Neuronal stem cell (in vitro differentiated cells): Measurements from ENCODE around the gene PKNOX2.
A peak's percentile ranks its signal among the peaks of the same experiment; 100 is the strongest.
"Not testable (repeated sequence)": the region's sequence is repeated elsewhere in the genome, so short reads cannot be mapped to it uniquely, and the experiment has no call there.

Source experiments
- DNase-seq: peaks from one replicate; pipeline ENCODE4 v3.0.0-alpha.2; 2013; ENCODE audit warnings: low spot score
- H2AFZ ChIP-seq: one replicate; pipeline ENCODE4 v1.6.1; 2013; ENCODE audit warnings: mild to moderate bottlenecking, low read length, inconsistent platforms
- H2AK5ac ChIP-seq: 2 replicates; pipeline ENCODE4 v1.6.1; 2013; ENCODE audit warnings: low read depth, mild to moderate bottlenecking, inconsistent platforms, low read length, moderate library complexity, mixed read lengths
- H2BK120ac ChIP-seq: 2 replicates; pipeline ENCODE4 v1.6.1; 2013; ENCODE audit warnings: low read depth, mild to moderate bottlenecking, inconsistent platforms, low read length, moderate library complexity, mixed read lengths
- H2BK12ac ChIP-seq: one replicate; pipeline ENCODE4 v1.6.1; 2013; ENCODE audit warnings: low read length, inconsistent platforms
- H2BK15ac ChIP-seq: 2 replicates; pipeline ENCODE4 v1.6.1; 2013; ENCODE audit warnings: mild to moderate bottlenecking, low read length, inconsistent platforms, mixed read lengths
- H2BK5ac ChIP-seq: one replicate; pipeline ENCODE4 v1.6.1; 2013; ENCODE audit warnings: inconsistent platforms, mild to moderate bottlenecking, low read length, moderate library complexity
- H3K14ac ChIP-seq: one replicate; pipeline ENCODE4 v1.6.1; 2013; ENCODE audit warnings: low read length, inconsistent platforms
- H3K18ac ChIP-seq: 2 replicates; pipeline ENCODE4 v1.6.1; 2013; ENCODE audit warnings: low read length, inconsistent platforms
- H3K23ac ChIP-seq: 2 replicates; pipeline ENCODE4 v1.6.1; 2013; ENCODE audit warnings: low read depth, mild to moderate bottlenecking, mixed read lengths, low read length, inconsistent platforms; ENCODE audit not compliant: poor library complexity
- H3K27ac ChIP-seq: replicated peaks from 3 replicates; pipeline ENCODE4 v1.5.1; 2013; ENCODE audit warnings: low read length, inconsistent platforms
- H3K27me3 ChIP-seq, 3 experiments: 2 replicates each; pipeline ENCODE4 v1.6.1; 2013; ENCODE audit warnings: low read length in 3 of 3, mild to moderate bottlenecking in 2 of 3, inconsistent platforms in 1 of 3, low read depth in 1 of 3, mixed read lengths in 1 of 3, moderate library complexity in 1 of 3; ENCODE audit not compliant: control insufficient read depth in 3 of 3, insufficient read depth in 3 of 3
- H3K36me3 ChIP-seq, 2 donors: replicated peaks in 1 of 2; 2 replicates each; pipeline ENCODE4 v1.6.1; 2013; ENCODE audit warnings: low read length in 2 of 2; ENCODE audit not compliant: control insufficient read depth in 2 of 2, insufficient read depth in 2 of 2
- H3K4ac ChIP-seq: 2 replicates; pipeline ENCODE4 v1.6.1; 2013; ENCODE audit warnings: inconsistent platforms, mild to moderate bottlenecking, low read length, moderate library complexity
- H3K4me1 ChIP-seq, 2 donors: 1 replicate in 1 of 2; 2 replicates in 1 of 2; pipeline ENCODE4 v1.6.1; 2013; ENCODE audit warnings: low read length in 2 of 2, low read depth in 1 of 2; ENCODE audit not compliant: control insufficient read depth in 2 of 2, insufficient read depth in 1 of 2
- H3K4me2 ChIP-seq: one replicate; pipeline ENCODE4 v1.6.1; 2013; ENCODE audit warnings: mild to moderate bottlenecking, low read length, inconsistent platforms; ENCODE audit not compliant: insufficient read depth, poor library complexity, severe bottlenecking
- H3K4me3 ChIP-seq, 2 donors: 2 replicates each; pipeline ENCODE4 v1.5.1; 2013; ENCODE audit warnings: low read length in 2 of 2, mild to moderate bottlenecking in 2 of 2, inconsistent platforms in 1 of 2, moderate library complexity in 1 of 2
- H3K79me1 ChIP-seq: one replicate; pipeline ENCODE4 v1.6.1; 2013; ENCODE audit warnings: low read depth, mild to moderate bottlenecking, inconsistent platforms, low read length, moderate library complexity
- H3K9ac ChIP-seq: one replicate; pipeline ENCODE4 v1.6.1; 2013; ENCODE audit warnings: mild to moderate bottlenecking, low read depth, low read length, inconsistent platforms; ENCODE audit not compliant: poor library complexity
- H3K9me3 ChIP-seq, 2 donors: replicated peaks in 1 of 2; 2 replicates each; pipeline versions ENCODE3 to v1.6.1; 2013; ENCODE audit warnings: low read length in 2 of 2, mild to moderate bottlenecking in 2 of 2, inconsistent platforms in 1 of 2, low read depth in 1 of 2, mixed read lengths in 1 of 2, moderate library complexity in 1 of 2; ENCODE audit not compliant: control insufficient read depth in 2 of 2, insufficient read depth in 1 of 2
- H4K8ac ChIP-seq: one replicate; pipeline ENCODE4 v1.6.1; 2013; ENCODE audit warnings: low read depth, mild to moderate bottlenecking, inconsistent platforms, low read length, moderate library complexity
- H4K91ac ChIP-seq: one replicate; pipeline ENCODE4 v1.6.1; 2013; ENCODE audit warnings: low read length, low read depth, mild to moderate bottlenecking, inconsistent platforms; ENCODE audit not compliant: poor library complexity
- WGBS, 2 donors: extraction: QIAGEN DNeasy Blood & Tissue Kit; methylation state at CpG; one replicate each; pipeline ENCODE4 v1.1.7; 2013; ENCODE audit warnings: missing lambda C conversion rate in 2 of 2, mixed read lengths in 1 of 2; ENCODE audit not compliant: insufficient read length in 2 of 2, insufficient replicate concordance in 1 of 2; ENCODE audit errors: extremely low coverage in 2 of 2; 5-methylcytosine and 5-hydroxymethylcytosine counted together

Gene PKNOX2

DNA sequence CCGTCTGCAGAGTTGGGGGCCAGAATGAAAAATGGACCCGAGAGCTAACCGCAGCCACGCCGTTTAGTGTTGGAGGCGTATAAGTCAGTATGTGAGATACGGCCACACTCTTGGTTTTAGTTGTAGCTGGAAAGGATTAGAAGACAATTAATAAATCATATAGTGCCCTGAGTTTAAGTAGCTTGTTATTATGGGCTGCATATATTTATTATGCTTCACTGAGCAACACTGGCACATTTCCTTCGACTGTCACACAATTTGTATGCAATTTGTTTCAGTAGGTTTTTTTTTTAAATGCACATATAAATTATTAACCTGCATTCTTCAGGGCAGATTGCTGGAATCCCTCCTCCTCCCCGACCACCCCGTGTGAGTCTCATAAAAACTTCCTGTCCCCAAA is 56.9 kb downstream of the PKNOX2 start:
- Histone ChIP-seq H2BK15ac (no peak overlapping the region), H3K79me1 (peaks cover 8% of the 10 kb centered on the region), H4K91ac (no peak overlapping the region), H3K14ac (no peak overlapping the region), H3K4me1 (peaks cover 16 to 33% of the 10 kb centered on the region in 2 donors), H3K27ac (no peak overlapping the region), H4K8ac (no peak overlapping the region), H2AFZ (no peak overlapping the region), H3K9ac (no peak overlapping the region), H3K36me3 (peaks cover 2 to 33% of the 10 kb centered on the region in 2 donors), H2BK12ac (no peak overlapping the region), H3K4me3 (no peak overlapping the region), H3K4ac (no peak overlapping the region), H3K9me3 (no peaks in the 10 kb centered on the region), H3K23ac (no peak overlapping the region), H3K27me3 (no peaks in the 10 kb centered on the region), H2BK120ac (no peak overlapping the region), H3K4me2 (no peak overlapping the region), H2AK5ac (no peak overlapping the region), H2BK5ac (no peak overlapping the region), H3K18ac (no peak overlapping the region)
- WGBS, 2 donors, result no CpG with 5 or more reads among the region's 10 CpGs
- DNase-seq, result no peak

DNA sequence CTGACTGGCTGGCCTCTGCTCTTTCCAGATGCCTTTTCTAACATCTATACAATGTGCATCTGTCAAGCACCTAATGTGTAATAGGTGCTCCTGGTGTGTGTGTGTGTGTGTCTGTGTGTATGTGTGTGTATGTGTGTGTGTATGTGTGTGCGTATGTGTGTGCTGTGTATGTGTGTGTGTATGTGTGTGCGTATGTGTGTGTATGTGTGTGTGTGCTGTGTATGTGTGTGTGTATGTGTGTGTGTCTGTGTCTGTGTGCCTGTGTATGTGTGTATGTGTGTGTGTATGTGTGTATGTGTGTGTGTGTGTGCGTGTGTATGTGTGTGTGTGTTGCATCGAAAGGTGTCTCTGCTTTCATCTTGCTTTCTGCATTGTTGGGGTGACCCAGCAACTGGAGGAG is 57.9 kb downstream of the PKNOX2 start:
- no peak overlapping the region for H2AFZ ChIP-seq
- no CpG with 5 or more reads among the region's 4 CpGs for WGBS, 2 donors
- peaks cover 8% of the 10 kb centered on the region for H3K79me1 ChIP-seq

DNA sequence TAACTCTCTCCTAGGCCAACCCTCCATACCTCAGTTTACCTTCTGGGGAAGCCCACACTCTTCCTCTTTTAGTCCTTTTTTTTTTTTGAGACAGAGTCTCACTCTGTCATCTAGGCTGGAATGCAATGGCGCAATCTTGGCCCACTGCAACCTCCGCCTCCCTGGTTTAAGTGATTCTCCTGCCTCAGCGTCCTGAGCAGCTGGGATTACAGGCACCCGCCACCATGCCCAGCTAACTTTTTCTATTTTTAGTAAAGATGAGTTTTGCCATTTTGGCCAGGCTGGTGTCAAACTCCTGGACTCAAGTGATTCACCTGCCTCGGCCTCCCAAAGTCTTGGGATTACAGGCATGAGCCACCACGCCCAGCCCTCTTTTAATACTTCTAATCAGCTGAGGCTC is 58.6 kb downstream of the PKNOX2 start:
- H3K9ac ChIP-seq, H3K4me2 ChIP-seq, H3K14ac ChIP-seq, H3K4me3 ChIP-seq, H2BK12ac ChIP-seq, H3K4ac ChIP-seq, H2BK5ac ChIP-seq, H2AK5ac ChIP-seq, H2AFZ ChIP-seq, H3K79me1 ChIP-seq, DNase-seq, H3K27me3 ChIP-seq, H3K9me3 ChIP-seq, H2BK120ac ChIP-seq, H2BK15ac ChIP-seq, H4K8ac ChIP-seq, H3K18ac ChIP-seq, H3K23ac ChIP-seq, H4K91ac ChIP-seq, H3K27ac ChIP-seq: not testable (repeated sequence)
- peaks cover 2 to 40% of the 10 kb centered on the region in 2 donors for H3K36me3 ChIP-seq
- WGBS, 2 donors, result no CpG with 5 or more reads among the region's 6 CpGs
- H3K4me1 ChIP-seq, result peaks cover 4 to 24% of the 10 kb centered on the region in 2 donors

More for the DNA sequence above, 57.9 kb downstream of the PKNOX2 start:
- Histone ChIP-seq H2BK120ac (no peak overlapping the region), H3K18ac (no peak overlapping the region), H3K9ac (peak overlapping the region; percentile 82), H3K4me1 (peaks cover 6 to 26% of the 10 kb centered on the region in 2 donors), H3K27ac (no peak overlapping the region), H2BK12ac (no peak overlapping the region), H4K8ac (peak overlapping the region; percentile 31), H3K4ac (peak overlapping the region; percentile 38), H2BK5ac (no peak overlapping the region), H3K4me3 (peak overlapping the region in 1 of 2 donors; percentile 38), H3K9me3 (no peaks in the 10 kb centered on the region), H2BK15ac (no peak overlapping the region), H3K14ac (peak overlapping the region; percentile 9), H3K4me2 (no peak overlapping the region), H4K91ac (no peak overlapping the region), H3K27me3 (no peaks in the 10 kb centered on the region), H3K23ac (no peak overlapping the region), H3K36me3 (peaks cover 2 to 39% of the 10 kb centered on the region in 2 donors), H2AK5ac (no peak overlapping the region)
- no peak for DNase-seq

DNA sequence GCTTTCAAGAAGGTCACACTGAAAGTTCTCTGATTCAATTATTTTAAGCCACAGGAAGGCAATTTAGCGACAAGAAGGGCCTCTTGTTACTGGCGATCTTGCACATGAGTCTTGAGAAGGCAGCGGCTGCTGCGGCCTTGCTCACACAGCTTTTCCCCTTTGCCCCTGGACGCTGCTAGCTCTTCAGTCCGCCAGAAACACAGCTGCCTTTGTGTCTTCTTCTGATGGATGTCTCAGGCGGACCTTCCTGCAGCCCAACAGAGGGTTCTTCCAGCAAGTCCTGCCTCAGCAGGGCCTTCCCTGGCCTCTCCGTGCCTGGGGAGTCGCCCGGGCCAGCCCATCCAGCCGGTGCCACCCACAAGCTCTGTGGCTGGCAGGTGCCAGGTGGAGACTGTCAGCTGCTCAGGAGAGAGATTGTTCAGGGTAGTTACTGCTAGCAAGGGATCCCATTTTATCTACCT is 59.4 kb downstream of the PKNOX2 start:
- no CpG with 5 or more reads among the region's 11 CpGs for WGBS, 2 donors
- H3K4ac ChIP-seq, result peak overlapping the region; percentile 15

More for the DNA sequence above, 59.4 kb downstream of the PKNOX2 start:
- peaks cover 2 to 42% of the 10 kb centered on the region in 2 donors for H3K36me3 ChIP-seq
- H3K23ac ChIP-seq, result no peak overlapping the region
- peak overlapping the region; percentile 94 for H3K18ac ChIP-seq
- H2BK5ac ChIP-seq, result no peak overlapping the region
- H4K91ac ChIP-seq, result peak overlapping the region; percentile 44
- no peak for DNase-seq
- H3K4me2 ChIP-seq, result no peak overlapping the region
- no peaks in the 10 kb centered on the region for H3K27me3 ChIP-seq
- no peak overlapping the region for H4K8ac ChIP-seq
- peak overlapping the region; percentile 53 for H3K9ac ChIP-seq
- H3K14ac ChIP-seq, result peak overlapping the region; percentile 98
- peak overlapping the region; percentile 9 for H2BK15ac ChIP-seq
- H2BK120ac ChIP-seq, result no peak overlapping the region
- no peak overlapping the region for H3K4me3 ChIP-seq
- no peak overlapping the region for H3K27ac ChIP-seq
- no peak overlapping the region for H2BK12ac ChIP-seq
- peak overlapping the region; percentile 85 for H2AK5ac ChIP-seq
- peaks cover 4 to 22% of the 10 kb centered on the region in 2 donors for H3K4me1 ChIP-seq
- no peaks in the 10 kb centered on the region for H3K9me3 ChIP-seq
- peaks cover 6% of the 10 kb centered on the region for H3K79me1 ChIP-seq
- no peak overlapping the region for H2AFZ ChIP-seq
